ENCODE data around the gene PARP15. TPM values are rescaled to one million over a fixed set of nuclear protein-coding genes. Genes with fewer than 3 reads are reported as not detected.
A peak's percentile ranks its signal among the peaks of the same experiment; 100 is the strongest.
"Not testable (repeated sequence)": the region's sequence is repeated elsewhere in the genome, so short reads cannot be mapped to it uniquely, and the experiment has no call there.

The PARP15 gene
- polyA plus RNA-seq, 1 donor = 1.5 TPM

GRCh38 chr3:122553171-122553570, 24.3 kb upstream of the PARP15 start:
- WGBS (ENCODE audit: insufficient coverage, low lambda C conversion rate) = 60% methylated on average over 1 of the region's 3 CpGs

GRCh38 chr3:122555275-122556071, 22.0 kb upstream of the PARP15 start:
- 100% methylated on average over 1 of the region's 6 CpGs for WGBS (ENCODE audit: insufficient coverage, low lambda C conversion rate)
- Histone ChIP-seq H3K36me3 (ENCODE audit: control insufficient read depth, insufficient read depth, low read length) (peaks cover 71% of the 10 kb centered on the region), H3K27ac (ENCODE audit: low read length) (no peak overlapping the region)

More at GRCh38 chr3:122553171-122553570, 24.3 kb upstream of the PARP15 start:
- Histone ChIP-seq H3K4me3 (ENCODE audit: low read length) (no peak overlapping the region), H3K36me3 (ENCODE audit: control insufficient read depth, insufficient read depth, low read length) (peaks cover 73% of the 10 kb centered on the region), H3K27me3 (ENCODE audit: control insufficient read depth, insufficient read depth, low read length) (no peaks in the 10 kb centered on the region), H3K9me3 (ENCODE audit: control insufficient read depth, low read depth, low read length) (no peaks in the 10 kb centered on the region), H3K4me1 (ENCODE audit: control insufficient read depth, insufficient read depth, low read length) (no peaks in the 10 kb centered on the region), H3K27ac (ENCODE audit: low read length) (no peak overlapping the region)
- no peak for DNase-seq

GRCh38 chr3:122557356-122557755, 20.1 kb upstream of the PARP15 start:
- WGBS (ENCODE audit: insufficient coverage, low lambda C conversion rate) = 100% methylated on average over 1 of the region's 5 CpGs
- no peaks in the 10 kb centered on the region for H3K27me3 ChIP-seq (ENCODE audit: control insufficient read depth, insufficient read depth, low read length)
- H3K36me3 ChIP-seq (ENCODE audit: control insufficient read depth, insufficient read depth, low read length) = peaks cover 54% of the 10 kb centered on the region
- H3K9me3 ChIP-seq (ENCODE audit: control insufficient read depth, low read depth, low read length) = no peaks in the 10 kb centered on the region
- no peak for DNase-seq
- no peaks in the 10 kb centered on the region for H3K4me1 ChIP-seq (ENCODE audit: control insufficient read depth, insufficient read depth, low read length)
- no peak overlapping the region for H3K27ac ChIP-seq (ENCODE audit: low read length)
- H3K4me3 ChIP-seq (ENCODE audit: low read length) = no peak overlapping the region

More at GRCh38 chr3:122555275-122556071, 22.0 kb upstream of the PARP15 start:
- Histone ChIP-seq H3K4me3 (ENCODE audit: low read length) (no peak overlapping the region), H3K9me3 (ENCODE audit: control insufficient read depth, low read depth, low read length) (no peaks in the 10 kb centered on the region), H3K4me1 (ENCODE audit: control insufficient read depth, insufficient read depth, low read length) (no peaks in the 10 kb centered on the region), H3K27me3 (ENCODE audit: control insufficient read depth, insufficient read depth, low read length) (no peaks in the 10 kb centered on the region)
- DNase-seq = no peak

- no peak for DNase-seq
- Histone ChIP-seq H3K36me3 (ENCODE audit: control insufficient read depth, insufficient read depth, low read length) (peaks cover 45% of the 10 kb centered on the region), H3K27me3 (ENCODE audit: control insufficient read depth, insufficient read depth, low read length) (no peaks in the 10 kb centered on the region), H3K4me3 (ENCODE audit: low read length) (no peak overlapping the region), H3K4me1 (ENCODE audit: control insufficient read depth, insufficient read depth, low read length) (no peaks in the 10 kb centered on the region), H3K27ac (ENCODE audit: low read length) (no peak overlapping the region), H3K9me3 (ENCODE audit: control insufficient read depth, low read depth, low read length) (no peaks in the 10 kb centered on the region)
- WGBS (ENCODE audit: insufficient coverage, low lambda C conversion rate) = 85% methylated on average over 2 of the region's 6 CpGs
Observed at GRCh38 chr3:122558605-122559004, 18.8 kb upstream of the PARP15 start.

- no peak for DNase-seq
- H3K4me1 ChIP-seq (ENCODE audit: control insufficient read depth, insufficient read depth, low read length) = peaks cover under 1% of the 10 kb centered on the region
- H3K27ac ChIP-seq (ENCODE audit: low read length) = no peak overlapping the region
- no peak overlapping the region for H3K4me3 ChIP-seq (ENCODE audit: low read length)
- 81% methylated on average over 3 of the region's 3 CpGs for WGBS (ENCODE audit: insufficient coverage, low lambda C conversion rate)
- no peaks in the 10 kb centered on the region for H3K27me3 ChIP-seq (ENCODE audit: control insufficient read depth, insufficient read depth, low read length)
- peaks cover 3% of the 10 kb centered on the region for H3K9me3 ChIP-seq (ENCODE audit: control insufficient read depth, low read depth, low read length)
- H3K36me3 ChIP-seq (ENCODE audit: control insufficient read depth, insufficient read depth, low read length) = peaks cover 37% of the 10 kb centered on the region
Observed at GRCh38 chr3:122559906-122560305, 17.5 kb upstream of the PARP15 start.

GRCh38 chr3:122560680-122561079, 16.8 kb upstream of the PARP15 start:
- Histone ChIP-seq H3K36me3 (ENCODE audit: control insufficient read depth, insufficient read depth, low read length) (peaks cover 30% of the 10 kb centered on the region), H3K9me3 (ENCODE audit: control insufficient read depth, low read depth, low read length) (peaks cover 3% of the 10 kb centered on the region), H3K27ac (ENCODE audit: low read length) (no peak overlapping the region), H3K27me3 (ENCODE audit: control insufficient read depth, insufficient read depth, low read length) (no peaks in the 10 kb centered on the region), H3K4me1 (ENCODE audit: control insufficient read depth, insufficient read depth, low read length) (peaks cover 4% of the 10 kb centered on the region), H3K4me3 (ENCODE audit: low read length) (no peak overlapping the region)
- no CpG with 5 or more reads among the region's 1 CpG for WGBS (ENCODE audit: insufficient coverage, low lambda C conversion rate)
- peak; percentile 49 to 51 for DNase-seq

GRCh38 chr3:122562923-122563716, 14.3 kb upstream of the PARP15 start:
- Histone ChIP-seq H3K4me3 (ENCODE audit: low read length) (peak overlapping the region; percentile 83), H3K27ac (ENCODE audit: low read length) (peak overlapping the region; percentile 95), H3K27me3 (ENCODE audit: control insufficient read depth, insufficient read depth, low read length) (no peaks in the 10 kb centered on the region), H3K36me3 (ENCODE audit: control insufficient read depth, insufficient read depth, low read length) (peaks cover 34% of the 10 kb centered on the region), H3K9me3 (ENCODE audit: control insufficient read depth, low read depth, low read length) (peaks cover 3% of the 10 kb centered on the region), H3K4me1 (ENCODE audit: control insufficient read depth, insufficient read depth, low read length) (peaks cover 4% of the 10 kb centered on the region)
- no peak for DNase-seq
- WGBS (ENCODE audit: insufficient coverage, low lambda C conversion rate) = 90% methylated on average over 2 of the region's 5 CpGs

GRCh38 chr3:122563717-122564025, 13.8 kb upstream of the PARP15 start:
- 14% methylated on average over 2 of the region's 5 CpGs for WGBS (ENCODE audit: insufficient coverage, low lambda C conversion rate)
- Histone ChIP-seq H3K27me3 (ENCODE audit: control insufficient read depth, insufficient read depth, low read length) (no peaks in the 10 kb centered on the region), H3K36me3 (ENCODE audit: control insufficient read depth, insufficient read depth, low read length) (peaks cover 34% of the 10 kb centered on the region), H3K4me1 (ENCODE audit: control insufficient read depth, insufficient read depth, low read length) (peaks cover 4% of the 10 kb centered on the region), H3K4me3 (ENCODE audit: low read length) (peak overlapping the region; percentile 83), H3K27ac (ENCODE audit: low read length) (peak overlapping the region; percentile 95), H3K9me3 (ENCODE audit: control insufficient read depth, low read depth, low read length) (peaks cover 3% of the 10 kb centered on the region)
- no peak for DNase-seq

- DNase-seq = peak; percentile 89 to 95
- Histone ChIP-seq H3K27ac (ENCODE audit: low read length) (peak within 1 kb of the TSS; percentile 95), H3K4me1 (ENCODE audit: control insufficient read depth, insufficient read depth, low read length) (peaks cover 4% of the 10 kb centered on the region), H3K9me3 (ENCODE audit: control insufficient read depth, low read depth, low read length) (peaks cover 3% of the 10 kb centered on the region), H3K27me3 (ENCODE audit: control insufficient read depth, insufficient read depth, low read length) (no peaks in the 10 kb centered on the region), H3K4me3 (ENCODE audit: low read length) (peak within 1 kb of the TSS; percentile 83), H3K36me3 (ENCODE audit: control insufficient read depth, insufficient read depth, low read length) (peaks cover 36% of the 10 kb centered on the region)
- no CpG with 5 or more reads among the region's 56 CpGs for WGBS (ENCODE audit: insufficient coverage, low lambda C conversion rate)
Observed at GRCh38 chr3:122564155-122564912, 13.1 kb upstream of the PARP15 start, which contains the start of the genes DTX3L and PARP9. TSS of gene DTX3L (plus strand) at chr3:122564338. CDS start at chr3:122564427, 89 bp downstream. TSS of gene PARP9 (minus strand) at chr3:122564300. CDS start at chr3:122559620, 4,680 bp downstream.

GRCh38 chr3:122568131-122568530, 9.3 kb upstream of the PARP15 start:
- not testable (repeated sequence) for H3K27me3 ChIP-seq (ENCODE audit: control insufficient read depth, insufficient read depth, low read length); H3K4me1 ChIP-seq (ENCODE audit: control insufficient read depth, insufficient read depth, low read length); H3K9me3 ChIP-seq (ENCODE audit: control insufficient read depth, low read depth, low read length); H3K4me3 ChIP-seq (ENCODE audit: low read length); DNase-seq; H3K27ac ChIP-seq (ENCODE audit: low read length)
- WGBS (ENCODE audit: insufficient coverage, low lambda C conversion rate) = no CpG with 5 or more reads among the region's 7 CpGs
- H3K36me3 ChIP-seq (ENCODE audit: control insufficient read depth, insufficient read depth, low read length) = peaks cover 60% of the 10 kb centered on the region
